Measurements from ENCODE around the gene VILL.

VILL gene

GRCh38 chr3:37973246-37974054 is 17.1 kb upstream of the VILL start:
- DNase-seq (ENCODE audit: extremely low spot score), result no peak
- no peak for TF ChIP-seq CTCF (IDR thresholded peaks at IDR 0.05; ENCODE audit: control extremely low read depth, extremely low read depth, low read depth, missing control alignments)
- CTCF ChIA-PET, result interaction anchor here (1.0 to 6.1 kb wide), 27 partner anchors 9 to 870 kb away, joined by 3 to 84 read pairs (median 6); partner anchors contain the start of genes DLEC1, VILL and XYLB

GRCh38 chr3:37974121-37975083 is 16.2 kb upstream of the VILL start:
- peak; percentile 80 for DNase-seq (ENCODE audit: extremely low spot score)
- ChIA-PET POLR2A (no interaction called here), CTCF (interaction anchor here (0.8 to 6.1 kb wide), 50 partner anchors 10 to 869 kb away, joined by 3 to 84 read pairs (median 4); partner anchors contain the start of genes DLEC1, EXOG, VILL and XYLB)
- TF ChIP-seq CTCF (IDR thresholded peaks at IDR 0.05; ENCODE audit: control extremely low read depth, extremely low read depth, low read depth, missing control alignments), result peak; percentile 93

More at GRCh38 chr3:37973246-37974054, 17.1 kb upstream of the VILL start:
- POLR2A ChIA-PET, result no interaction called here

GRCh38 chr3:37979541-37980461 is 10.8 kb upstream of the VILL start:
- ChIA-PET CTCF (interaction anchor here (0.8 to 6.2 kb wide), 7 partner anchors 13 to 542 kb away, joined by 3 to 34 read pairs (median 5); no protein-coding TSS in a partner anchor), POLR2A (no interaction called here)
- TF ChIP-seq CTCF (IDR thresholded peaks at IDR 0.05; ENCODE audit: control extremely low read depth, extremely low read depth, low read depth, missing control alignments), result no peak
- no peak for DNase-seq (ENCODE audit: extremely low spot score)

- no peak for TF ChIP-seq CTCF (IDR thresholded peaks at IDR 0.05; ENCODE audit: control extremely low read depth, extremely low read depth, low read depth, missing control alignments)
- ChIA-PET CTCF (interaction anchor here (0.8 to 6.2 kb wide), 4 partner anchors 14 to 126 kb away, joined by 3 to 34 read pairs (median 8); no protein-coding TSS in a partner anchor), POLR2A (no interaction called here)
- DNase-seq (ENCODE audit: extremely low spot score), result no peak
These were observed 9.9 kb upstream of the VILL start for GRCh38 chr3:37980462-37981347.

GRCh38 chr3:37981348-37981664 is 9.3 kb upstream of the VILL start:
- DNase-seq (ENCODE audit: extremely low spot score), result no peak
- TF ChIP-seq CTCF (IDR thresholded peaks at IDR 0.05; ENCODE audit: control extremely low read depth, extremely low read depth, low read depth, missing control alignments), result no peak
- CTCF ChIA-PET, result interaction anchor here (1.3 to 6.2 kb wide), 2 partner anchors 14 to 16 kb away, joined by 8 to 34 read pairs; no protein-coding TSS in a partner anchor
- POLR2A ChIA-PET, result no interaction called here
